ENCODE data around the gene NDUFV1. TPM values are rescaled to one million over a fixed set of nuclear protein-coding genes. Genes with fewer than 3 reads are reported as not detected.
A peak's percentile ranks its signal among the peaks of the same experiment; 100 is the strongest.
"Not testable (repeated sequence)": the region's sequence is repeated elsewhere in the genome, so short reads cannot be mapped to it uniquely, and the experiment has no call there.

The NDUFV1 gene
- total RNA-seq, 1 experiment from 2014 or later: 321 TPM

DNA sequence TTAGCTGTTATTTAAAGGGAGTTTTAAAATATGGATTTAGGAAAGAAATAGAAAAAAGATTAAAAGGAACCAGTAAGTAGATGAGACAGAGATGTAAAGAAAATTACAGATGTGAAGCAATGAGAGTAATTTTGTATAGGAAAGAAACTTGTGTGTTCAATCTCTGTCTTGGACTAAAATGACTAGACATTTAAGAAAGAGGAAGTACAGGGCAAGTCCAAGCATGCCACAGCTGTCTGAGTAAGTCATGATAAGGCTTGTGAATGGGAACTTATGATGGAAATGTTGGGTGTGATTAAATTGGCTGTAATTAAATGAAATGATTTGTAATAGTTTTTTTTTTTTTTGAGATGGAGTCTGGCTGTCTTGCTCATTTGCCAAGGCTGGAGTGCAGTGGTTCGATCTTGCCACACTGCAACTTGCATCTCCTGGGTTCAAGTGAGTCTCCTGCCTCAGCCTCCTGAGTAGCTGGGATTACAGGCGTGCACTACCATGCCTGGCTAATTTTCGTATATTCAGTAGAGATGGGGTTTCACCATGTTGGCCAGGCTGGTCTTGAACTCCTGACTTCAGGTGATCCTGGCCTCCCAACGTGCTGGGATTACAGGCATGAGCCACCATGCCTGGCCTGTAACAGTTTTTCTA lies 49.7 kb downstream of the NDUFV1 start:
- H3K27me3 ChIP-seq (ENCODE audit: insufficient read depth, low read depth): no peaks in the 10 kb centered on the region
- DNase-seq: no peak
- H3K4me1 ChIP-seq (replicated peaks; ENCODE audit: insufficient read depth): no peaks in the 10 kb centered on the region
- H3K36me3 ChIP-seq (ENCODE audit: low read depth): no peaks in the 10 kb centered on the region
- peaks cover 6% of the 10 kb centered on the region; the same call in 1 of the 2 replicates for H3K9me3 ChIP-seq (ENCODE audit: insufficient read depth, low read depth)
- intact Hi-C loops (cut with micrococcal nuclease; ENCODE audit: unreplicated experiment): loop anchor here (5.0 kb wide), 1 partner anchor 304 kb away; the partner anchor contains the start of gene POLD4
- H3K27ac ChIP-seq: no peak overlapping the region
- CTCF ChIA-PET: no interaction called here
- H3K4me3 ChIP-seq: no peak overlapping the region
- H3K4me2 ChIP-seq: no peak overlapping the region
- no peak for TF ChIP-seq EZH2 (IDR thresholded peaks at IDR 0.05; ENCODE audit: low read depth)
- TF ChIP-seq, protein P1, sequence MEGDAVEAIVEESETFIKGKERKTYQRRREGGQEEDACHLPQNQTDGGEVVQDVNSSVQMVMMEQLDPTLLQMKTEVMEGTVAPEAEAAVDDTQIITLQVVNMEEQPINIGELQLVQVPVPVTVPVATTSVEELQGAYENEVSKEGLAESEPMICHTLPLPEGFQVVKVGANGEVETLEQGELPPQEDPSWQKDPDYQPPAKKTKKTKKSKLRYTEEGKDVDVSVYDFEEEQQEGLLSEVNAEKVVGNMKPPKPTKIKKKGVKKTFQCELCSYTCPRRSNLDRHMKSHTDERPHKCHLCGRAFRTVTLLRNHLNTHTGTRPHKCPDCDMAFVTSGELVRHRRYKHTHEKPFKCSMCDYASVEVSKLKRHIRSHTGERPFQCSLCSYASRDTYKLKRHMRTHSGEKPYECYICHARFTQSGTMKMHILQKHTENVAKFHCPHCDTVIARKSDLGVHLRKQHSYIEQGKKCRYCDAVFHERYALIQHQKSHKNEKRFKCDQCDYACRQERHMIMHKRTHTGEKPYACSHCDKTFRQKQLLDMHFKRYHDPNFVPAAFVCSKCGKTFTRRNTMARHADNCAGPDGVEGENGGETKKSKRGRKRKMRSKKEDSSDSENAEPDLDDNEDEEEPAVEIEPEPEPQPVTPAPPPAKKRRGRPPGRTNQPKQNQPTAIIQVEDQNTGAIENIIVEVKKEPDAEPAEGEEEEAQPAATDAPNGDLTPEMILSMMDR (conservative IDR thresholded peaks at IDR 0.05): no peak
- no TSS peak for BruUV-seq (replicated peaks)
- H3K79me2 ChIP-seq (ENCODE audit: low read depth): no peaks in the 10 kb centered on the region
- H4K20me1 ChIP-seq (ENCODE audit: insufficient read depth): no peaks in the 10 kb centered on the region
- no peaks in the 10 kb centered on the region for H3K9me2 ChIP-seq (ENCODE audit: insufficient read depth)
- H2AFZ ChIP-seq: no peak overlapping the region
- POLR2A ChIA-PET (ENCODE audit: unreplicated experiment): no interaction called here
- H3F3A ChIP-seq (ENCODE audit: insufficient read depth, low read depth): peaks cover 9% of the 10 kb centered on the region; the same call in 1 of the 2 replicates

DNA sequence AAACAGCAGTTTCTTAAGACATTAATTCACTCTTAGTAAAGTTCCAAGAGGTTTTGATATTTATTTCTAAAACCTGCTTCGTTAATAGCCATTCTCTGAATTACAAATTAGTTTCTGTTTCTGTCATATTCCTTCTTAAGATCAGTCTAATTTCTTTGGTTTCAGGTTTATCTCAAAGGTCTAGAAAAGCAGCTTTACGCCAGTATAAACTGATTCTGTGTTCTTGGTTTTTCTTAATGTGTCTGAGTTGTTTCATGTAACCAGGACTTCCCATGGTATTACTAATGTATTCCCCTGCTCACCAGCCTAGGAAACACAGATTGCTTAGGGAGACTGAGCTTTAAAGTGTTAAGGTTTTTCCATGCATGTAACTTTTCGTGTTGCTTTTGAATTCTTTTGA lies 50.6 kb downstream of the NDUFV1 start:
- no peak overlapping the region for H3K4me3 ChIP-seq

DNA sequence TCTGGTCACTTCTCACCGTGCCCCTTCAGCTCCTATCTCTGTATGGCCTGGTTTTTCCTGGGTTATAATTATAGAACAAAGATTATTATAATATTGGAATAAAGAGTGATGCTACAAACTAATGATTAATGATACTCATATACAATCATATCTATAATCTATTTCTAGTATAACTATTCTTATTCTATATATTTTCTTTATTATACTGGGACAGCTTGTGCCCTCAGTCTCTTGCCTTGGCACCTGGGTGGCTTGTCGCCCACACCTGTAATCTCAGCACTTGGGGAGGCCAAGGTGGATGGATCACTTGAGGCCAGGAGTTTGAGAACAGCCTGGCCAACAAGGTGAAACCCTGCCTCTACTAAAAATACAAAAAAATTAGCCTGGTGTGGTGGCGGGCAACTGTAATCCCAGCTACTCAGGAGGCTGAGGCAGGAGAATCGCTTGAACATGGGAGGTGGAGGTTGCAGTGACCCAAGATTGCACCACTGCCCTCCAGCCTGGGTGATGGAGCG lies 53.0 kb downstream of the NDUFV1 start:
- H3K36me3 ChIP-seq (ENCODE audit: low read depth); H3K4me1 ChIP-seq (replicated peaks; ENCODE audit: insufficient read depth); H4K20me1 ChIP-seq (ENCODE audit: insufficient read depth); H3K9me3 ChIP-seq (ENCODE audit: insufficient read depth, low read depth); BruUV-seq (replicated peaks); H3K9me2 ChIP-seq (ENCODE audit: insufficient read depth); H3F3A ChIP-seq (ENCODE audit: insufficient read depth, low read depth); H3K4me3 ChIP-seq; DNase-seq; H3K4me2 ChIP-seq; H3K27ac ChIP-seq; H2AFZ ChIP-seq; H3K27me3 ChIP-seq (ENCODE audit: insufficient read depth, low read depth); H3K79me2 ChIP-seq (ENCODE audit: low read depth): not testable (repeated sequence)
- TF ChIP-seq, protein P1 (conservative IDR thresholded peaks at IDR 0.05): peak; percentile 62
- intact Hi-C loops (cut with micrococcal nuclease; ENCODE audit: unreplicated experiment): loop anchor here (2.0 to 10.0 kb wide), 3 partner anchors 87 to 307 kb away; partner anchors contain the start of gene POLD4
- POLR2A ChIA-PET (ENCODE audit: unreplicated experiment): interaction anchor here (0.6 kb wide), 1 partner anchor 42 kb away, joined by 6 read pairs; no protein-coding TSS in a partner anchor
- CTCF ChIA-PET: interaction anchor here (0.6 to 1.3 kb wide), 3 partner anchors 15 to 315 kb away, joined by 3 to 18 read pairs (median 5); no protein-coding TSS in a partner anchor

More for the DNA sequence above, 50.6 kb downstream of the NDUFV1 start:
- intact Hi-C loops (cut with micrococcal nuclease; ENCODE audit: unreplicated experiment): loop anchor here (5.0 kb wide), 1 partner anchor 305 kb away; the partner anchor contains the start of gene POLD4
- DNase-seq: no peak
- Histone ChIP-seq H3F3A (ENCODE audit: insufficient read depth, low read depth) (peaks cover 7% of the 10 kb centered on the region; the same call in 1 of the 2 replicates), H3K9me2 (ENCODE audit: insufficient read depth) (no peaks in the 10 kb centered on the region), H3K79me2 (ENCODE audit: low read depth) (no peaks in the 10 kb centered on the region), H4K20me1 (ENCODE audit: insufficient read depth) (no peaks in the 10 kb centered on the region), H3K27me3 (ENCODE audit: insufficient read depth, low read depth) (no peaks in the 10 kb centered on the region), H3K4me2 (no peak overlapping the region), H3K27ac (no peak overlapping the region), H3K36me3 (ENCODE audit: low read depth) (no peaks in the 10 kb centered on the region), H2AFZ (no peak overlapping the region), H3K9me3 (ENCODE audit: insufficient read depth, low read depth) (peaks cover 6% of the 10 kb centered on the region; the same call in 1 of the 2 replicates), H3K4me1 (replicated peaks; ENCODE audit: insufficient read depth) (no peaks in the 10 kb centered on the region)
- ChIA-PET CTCF (interaction anchor here (0.6 kb wide), 2 partner anchors 66 to 213 kb away, joined by 3 to 17 read pairs; no protein-coding TSS in a partner anchor), POLR2A (ENCODE audit: unreplicated experiment) (no interaction called here)
- TF ChIP-seq, protein P1 (conservative IDR thresholded peaks at IDR 0.05): no peak
- TF ChIP-seq EZH2 (IDR thresholded peaks at IDR 0.05; ENCODE audit: low read depth): no peak
- no TSS peak for BruUV-seq (replicated peaks)

DNA sequence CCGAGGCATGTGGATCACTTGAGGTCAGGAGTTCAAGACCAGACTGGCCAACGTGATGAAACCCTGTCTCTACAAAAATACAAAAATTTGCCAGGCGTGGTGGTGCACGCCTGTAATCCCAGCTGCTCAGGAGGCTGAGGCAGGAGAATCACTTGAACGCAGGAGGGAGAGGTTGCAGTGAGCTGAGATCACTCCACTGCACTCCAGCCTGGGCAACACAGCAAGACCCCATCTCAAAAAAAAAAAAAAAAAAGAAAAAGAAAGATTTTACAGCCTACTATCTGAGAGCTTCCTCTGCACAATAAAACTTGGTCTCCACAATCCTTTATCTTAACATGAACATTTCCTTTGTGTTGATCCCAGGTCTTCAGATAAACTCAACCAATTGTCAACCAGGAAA lies 54.0 kb downstream of the NDUFV1 start:
- H3K27me3 ChIP-seq (ENCODE audit: insufficient read depth, low read depth); H4K20me1 ChIP-seq (ENCODE audit: insufficient read depth); CTCF ChIA-PET; H3K4me1 ChIP-seq (replicated peaks; ENCODE audit: insufficient read depth); BruUV-seq (replicated peaks); H2AFZ ChIP-seq; H3K9me2 ChIP-seq (ENCODE audit: insufficient read depth); H3K79me2 ChIP-seq (ENCODE audit: low read depth); H3K4me3 ChIP-seq; H3K36me3 ChIP-seq (ENCODE audit: low read depth); POLR2A ChIA-PET (ENCODE audit: unreplicated experiment); H3K27ac ChIP-seq; H3K9me3 ChIP-seq (ENCODE audit: insufficient read depth, low read depth); H3K4me2 ChIP-seq; DNase-seq; H3F3A ChIP-seq (ENCODE audit: insufficient read depth, low read depth): not testable (repeated sequence)
- intact Hi-C loops (cut with micrococcal nuclease; ENCODE audit: unreplicated experiment): loop anchor here (10.0 kb wide), 1 partner anchor 134 kb away; no protein-coding TSS in a partner anchor

All from PC-9 (cell line).